Stimulated activated naive CD8-positive, alpha-beta T cell treated with anti-CD3 and anti-CD28 coated beads, Interleukin-15, Interleukin-2, amounts not matched to agents 100 U/mL and 50 U/mL, for 24 hours (primary cell): ENCODE measurements around the gene ATP2C2.
A peak's percentile ranks its signal among the peaks of the same experiment; 100 is the strongest.
"Not testable (repeated sequence)": the region's sequence is repeated elsewhere in the genome, so short reads cannot be mapped to it uniquely, and the experiment has no call there.

Experiments
- ATAC-seq: fragments of 150-1000 bp; cut with Tn5 transposase; one replicate; pipeline ENCODE4 v1.10.0; 2021
- DNase-seq: peaks from one replicate; pipeline ENCODE4 v3.0.0; 2021

The ATP2C2 gene

GRCh38 chr16:84420556-84420955, 52.2 kb downstream of the ATP2C2 start:
- ATAC-seq, DNase-seq: not testable (repeated sequence)

GRCh38 chr16:84421081-84421937, 53.0 kb downstream of the ATP2C2 start:
- peak; percentile 5 for DNase-seq
- peak; percentile 50 for ATAC-seq

DNA sequence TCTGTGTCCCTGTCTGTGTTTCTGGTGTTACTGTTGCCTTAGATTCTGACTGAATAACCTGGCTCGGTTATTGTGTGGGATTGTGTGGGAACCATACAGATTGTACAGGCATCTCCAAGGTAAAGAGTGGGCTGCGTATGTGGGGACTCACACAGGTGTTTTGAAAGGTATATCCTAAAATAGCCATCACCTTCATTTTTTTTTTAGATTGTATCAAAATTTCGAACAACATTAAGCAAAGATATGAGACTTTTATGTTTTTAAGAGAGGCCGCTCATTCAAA, 53.5 kb downstream of the ATP2C2 start:
- ATAC-seq (no peak), DNase-seq (no peak)

DNA sequence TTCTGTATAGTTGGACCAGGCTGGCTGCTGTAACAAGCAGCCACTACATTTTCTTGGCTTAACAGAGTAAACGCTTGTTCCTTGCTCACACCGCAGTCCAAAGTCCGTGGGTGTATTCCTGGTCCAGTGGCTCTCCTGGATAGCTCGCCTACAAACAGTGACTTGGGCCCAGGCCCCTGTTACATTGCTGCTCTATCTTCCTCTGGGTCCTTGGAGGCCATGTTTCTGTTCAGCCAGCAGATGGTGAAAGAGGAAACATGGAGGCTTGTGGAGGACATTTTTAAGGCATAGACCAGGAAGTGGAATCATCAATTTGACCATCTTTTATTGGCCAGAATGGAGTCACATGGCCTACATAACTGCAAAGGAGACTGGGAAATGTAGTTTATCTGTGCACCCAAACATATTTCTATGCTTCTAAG, 55.1 kb downstream of the ATP2C2 start:
- DNase-seq (no peak), ATAC-seq (no peak)

DNA sequence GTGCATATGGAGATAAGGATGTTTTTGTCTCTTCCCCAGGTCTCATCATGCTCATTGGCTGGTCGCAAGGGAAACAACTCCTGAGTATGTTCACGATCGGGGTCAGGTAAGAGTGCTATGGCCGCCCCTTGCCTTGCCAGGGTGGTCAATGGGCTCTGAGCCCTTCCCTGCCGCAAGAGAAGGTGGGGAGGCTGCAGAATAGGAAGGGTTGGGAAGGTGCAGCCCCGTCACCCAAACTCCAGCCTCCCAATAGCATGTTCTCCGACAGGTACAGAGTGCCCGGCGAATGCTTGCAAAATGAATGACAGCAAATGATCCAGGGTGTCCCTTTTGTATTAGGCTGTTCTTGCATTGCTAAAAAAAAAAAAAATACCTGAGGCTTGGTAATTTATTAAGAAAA, 57.4 kb downstream of the ATP2C2 start:
- no peak for ATAC-seq
- DNase-seq: no peak

GRCh38 chr16:84426804-84427203, 58.5 kb downstream of the ATP2C2 start:
- DNase-seq: no peak
- ATAC-seq: no peak

DNA sequence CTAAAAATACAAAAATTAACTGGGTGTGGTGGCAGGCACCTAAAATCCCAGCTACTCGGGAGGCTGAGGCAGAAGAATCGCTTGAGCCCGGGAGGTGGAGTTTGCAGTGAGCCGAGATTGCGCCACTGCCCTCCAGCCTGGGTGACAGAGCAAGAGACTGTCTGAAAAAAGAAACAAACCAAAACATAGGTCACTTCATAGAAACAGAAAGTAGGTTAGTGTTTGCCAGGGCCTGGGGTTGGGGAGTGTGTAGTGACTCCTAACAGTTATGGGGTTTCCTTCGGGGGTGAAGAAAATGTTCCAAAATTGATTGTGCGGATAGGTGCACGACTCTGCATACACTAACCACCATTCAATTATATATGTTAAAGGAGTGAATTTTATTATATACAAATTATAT, 59.2 kb downstream of the ATP2C2 start:
- no peak for DNase-seq

DNA sequence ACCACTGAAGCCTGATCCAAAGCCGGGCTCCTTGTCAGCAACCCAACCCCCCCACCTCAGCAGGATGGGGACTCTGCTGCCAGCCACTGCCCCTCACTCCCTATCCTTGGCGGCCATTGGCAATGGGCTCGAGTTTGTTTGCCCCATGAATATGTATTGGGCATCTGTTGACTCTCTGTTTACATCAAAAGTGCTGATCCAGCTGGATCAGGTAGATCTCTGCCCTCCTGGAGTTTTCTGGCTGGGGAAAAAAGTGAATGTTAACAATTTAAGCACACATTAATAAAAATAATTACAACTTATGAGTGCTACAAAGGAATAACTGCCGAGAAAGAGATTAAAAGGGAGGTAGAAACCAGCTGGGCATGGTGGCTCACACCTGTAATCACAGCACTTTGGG, 62.5 kb downstream of the ATP2C2 start:
- DNase-seq (no peak), ATAC-seq (no peak)

More for the DNA sequence above, 59.2 kb downstream of the ATP2C2 start:
- no peak for ATAC-seq

- no peak for ATAC-seq
- no peak for DNase-seq
These were observed 66.5 kb downstream of the ATP2C2 start for GRCh38 chr16:84434800-84435199.

DNA sequence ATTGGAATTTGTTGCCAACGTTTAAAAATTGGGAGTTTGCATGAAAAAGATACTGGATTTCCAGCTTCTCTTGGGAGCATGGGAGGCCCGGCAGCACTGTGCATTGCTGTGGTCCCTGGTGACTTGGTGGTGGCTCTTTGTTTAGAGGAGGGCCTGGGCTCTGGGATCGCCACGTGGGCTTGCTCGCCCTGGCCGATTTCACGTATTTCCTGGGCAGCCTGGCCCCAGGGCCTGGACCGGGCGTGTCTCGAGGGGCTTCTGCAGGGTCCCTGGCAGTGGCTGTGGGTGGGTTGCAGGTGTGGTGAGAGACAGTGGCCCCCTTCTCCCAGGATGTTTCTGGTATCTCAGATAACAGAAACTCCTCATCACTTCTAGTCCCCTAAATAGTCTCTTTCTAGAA, 67.9 kb downstream of the ATP2C2 start:
- no peak for DNase-seq
- ATAC-seq: no peak

DNA sequence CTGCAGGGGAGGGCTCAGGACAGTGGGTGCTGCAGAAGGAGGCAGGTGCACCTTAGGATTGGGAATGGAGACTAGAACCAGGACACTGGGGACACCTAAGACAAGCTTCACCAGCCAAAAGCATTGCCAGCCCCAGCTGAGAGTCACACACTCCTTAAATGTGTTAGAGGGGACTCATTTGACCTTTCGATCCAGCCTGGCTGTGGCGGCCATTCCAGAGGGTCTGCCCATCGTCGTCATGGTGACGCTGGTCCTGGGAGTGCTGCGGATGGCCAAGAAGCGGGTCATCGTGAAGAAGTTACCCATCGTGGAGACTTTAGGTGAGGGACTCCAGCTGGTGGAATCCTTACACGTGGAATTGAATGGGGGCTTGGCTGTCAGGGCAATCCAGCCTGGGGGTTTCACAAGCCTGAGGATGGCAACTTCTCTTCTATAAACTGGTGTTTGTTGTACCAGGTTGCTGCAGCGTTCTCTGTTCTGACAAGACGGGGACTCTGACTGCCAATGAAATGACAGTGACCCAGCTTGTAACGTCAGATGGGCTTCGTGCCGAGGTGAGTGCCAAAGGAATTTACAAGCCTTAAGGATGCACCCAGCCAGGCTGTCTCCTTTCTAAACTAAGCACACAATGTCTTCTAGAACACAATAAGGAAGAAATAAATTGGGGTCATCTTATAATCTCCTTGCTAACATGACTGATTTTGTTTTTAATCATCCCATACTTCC, 70.8 kb downstream of the ATP2C2 start:
- ATAC-seq (no peak), DNase-seq (no peak)

DNA sequence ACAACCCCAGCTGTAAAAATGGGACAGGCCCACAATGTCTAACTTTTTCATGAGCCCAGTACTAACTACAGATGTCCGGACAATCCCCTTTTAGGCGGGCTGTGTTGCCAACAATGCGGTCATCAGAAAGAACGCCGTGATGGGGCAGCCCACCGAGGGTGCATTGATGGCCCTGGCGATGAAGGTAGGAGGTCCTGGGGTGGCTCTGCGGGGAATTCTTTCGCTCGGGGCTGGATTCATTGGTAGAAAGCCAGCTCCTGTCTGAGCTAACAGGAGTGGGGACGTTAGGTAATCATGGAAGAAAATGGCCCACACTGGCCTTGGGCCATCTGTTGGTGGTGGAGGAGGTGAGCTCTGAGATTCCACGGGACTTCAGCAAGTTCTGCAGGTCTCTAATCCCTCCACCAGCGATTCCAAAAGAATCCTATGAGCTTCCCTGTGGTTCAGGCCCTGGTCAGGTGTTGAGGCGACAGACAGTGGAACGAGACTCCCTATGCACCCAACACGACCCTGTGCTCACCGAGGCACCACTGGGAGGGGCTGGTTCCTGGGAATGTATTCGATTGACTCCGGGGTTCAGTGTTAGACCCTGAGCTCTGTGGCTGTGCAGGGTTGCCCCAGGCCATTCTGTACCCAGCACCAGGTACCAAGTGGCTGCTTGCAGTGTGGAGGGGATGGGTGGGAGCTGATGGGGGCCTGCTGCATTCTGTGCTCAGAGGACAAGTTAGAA, 74.2 kb downstream of the ATP2C2 start:
- DNase-seq: no peak
- ATAC-seq: no peak

GRCh38 chr16:84443166-84443802, 74.9 kb downstream of the ATP2C2 start:
- no peak for DNase-seq
- no peak for ATAC-seq

GRCh38 chr16:84444476-84444875, 76.1 kb downstream of the ATP2C2 start:
- no peak for ATAC-seq
- no peak for DNase-seq

DNA sequence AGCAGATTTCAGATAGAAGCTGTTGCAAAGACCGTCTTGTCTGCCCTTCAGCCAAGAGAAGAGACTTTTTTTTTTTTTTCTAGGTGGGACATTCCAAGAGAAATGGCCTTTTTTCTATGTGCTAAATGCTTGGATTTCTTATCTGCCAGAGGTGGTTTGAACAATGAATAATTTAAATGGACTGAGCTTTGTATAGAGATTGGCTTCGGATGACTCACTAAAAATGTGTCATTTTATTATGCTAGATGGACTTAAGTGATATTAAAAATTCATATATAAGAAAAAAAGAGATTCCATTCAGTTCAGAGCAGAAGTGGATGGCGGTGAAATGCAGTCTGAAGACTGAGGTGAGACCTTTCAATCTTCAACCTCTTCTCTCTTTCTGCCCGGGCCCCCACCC, 77.7 kb downstream of the ATP2C2 start:
- ATAC-seq: no peak
- no peak for DNase-seq

- no peak for ATAC-seq
- DNase-seq: no peak
These were observed 78.5 kb downstream of the ATP2C2 start for GRCh38 chr16:84446596-84447392.

DNA sequence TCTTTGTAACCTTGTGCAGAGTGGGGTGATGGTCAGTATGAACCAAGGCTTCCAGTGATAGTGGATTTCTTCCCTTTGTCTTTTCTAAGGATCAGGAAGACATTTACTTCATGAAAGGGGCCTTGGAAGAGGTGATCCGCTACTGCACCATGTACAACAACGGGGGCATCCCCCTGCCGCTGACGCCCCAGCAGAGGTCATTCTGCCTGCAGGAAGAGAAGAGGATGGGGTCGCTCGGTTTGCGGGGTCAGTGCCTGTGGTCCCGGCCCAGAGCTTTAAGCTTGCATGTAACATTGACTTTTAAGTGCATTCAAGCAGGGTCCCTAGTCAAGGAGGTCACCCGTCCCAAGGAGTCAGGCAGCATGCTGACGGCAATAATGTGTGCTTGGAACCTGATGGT, 80.1 kb downstream of the ATP2C2 start:
- ATAC-seq (peak; percentile 9), DNase-seq (no peak)

- DNase-seq (no peak), ATAC-seq (no peak)
These were observed 81.1 kb downstream of the ATP2C2 start for GRCh38 chr16:84449156-84450140.

- ATAC-seq: no peak
- DNase-seq: no peak
These were observed 82.0 kb downstream of the ATP2C2 start for GRCh38 chr16:84450176-84450865.
